Activated CD4-positive, CD25-positive, alpha-beta regulatory T cell treated with anti-CD3 and anti-CD28 coated beads, Interleukin-2, amount 50 U/mL, for 16 hours (primary cell): ENCODE measurements around the gene RNF141.

ENCODE experiments used
- DNase-seq: peaks from one replicate; pipeline ENCODE4 v3.0.0-alpha.2; 2020; ENCODE audit warnings: low read depth, low spot score

Gene RNF141

DNA sequence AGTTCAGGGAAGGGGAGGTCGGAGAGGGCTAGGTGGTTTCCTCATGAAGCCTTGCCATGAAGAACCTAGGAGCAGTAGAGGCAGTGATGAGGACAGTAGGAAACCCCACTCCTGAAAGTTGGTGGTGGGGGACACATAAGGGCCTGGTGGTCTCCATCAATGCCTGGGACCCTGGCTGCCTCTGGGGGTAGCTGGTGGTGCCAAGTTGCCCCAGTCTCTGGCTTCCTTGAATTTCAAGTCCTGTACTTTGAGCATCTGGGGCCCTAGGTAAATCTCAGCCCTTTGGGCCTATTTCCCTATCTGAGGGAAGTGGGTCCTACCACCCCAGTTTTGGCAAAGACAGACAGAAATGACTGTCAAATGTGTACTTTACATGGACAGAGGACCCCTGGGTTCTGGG, 57.8 kb downstream of the RNF141 start:
- DNase-seq, result no peak

DNA sequence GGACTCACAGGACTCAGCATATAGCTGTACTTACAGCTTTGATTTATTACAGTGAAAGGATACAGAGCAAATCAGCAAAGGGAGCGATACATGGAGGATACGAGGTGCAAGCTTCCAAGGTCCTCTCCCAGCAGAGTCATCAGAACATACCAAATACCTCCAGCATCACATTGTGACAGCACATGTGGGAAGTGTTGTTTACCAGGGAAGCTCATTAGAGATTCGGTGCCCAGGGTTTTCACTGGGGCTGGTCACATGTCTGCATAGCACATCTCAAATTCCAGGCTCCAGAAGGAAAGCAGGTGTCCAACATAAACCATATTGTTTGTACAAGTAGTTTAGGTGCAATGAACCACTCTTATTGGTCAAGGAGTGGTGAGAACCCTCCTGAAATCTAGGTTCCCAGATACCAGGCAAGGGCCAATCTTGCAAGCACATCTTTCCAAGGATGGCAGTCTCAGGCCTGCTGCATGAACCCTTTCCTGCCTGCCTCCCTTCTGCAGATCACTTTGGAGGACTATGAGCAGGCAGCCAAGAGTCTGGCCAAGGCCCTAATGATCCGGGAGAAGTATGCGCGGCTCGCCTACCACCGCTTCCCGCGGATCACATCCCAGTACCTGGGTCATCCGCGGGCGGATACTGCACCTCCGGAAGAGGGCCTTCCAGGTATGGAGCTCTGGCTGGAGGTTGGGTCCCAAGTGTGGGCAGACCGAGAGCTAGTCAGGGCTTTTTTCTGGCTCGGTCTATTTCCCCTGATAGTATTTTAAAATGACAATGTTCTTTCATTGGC, 59.2 kb downstream of the RNF141 start:
- DNase-seq, result no peak

DNA sequence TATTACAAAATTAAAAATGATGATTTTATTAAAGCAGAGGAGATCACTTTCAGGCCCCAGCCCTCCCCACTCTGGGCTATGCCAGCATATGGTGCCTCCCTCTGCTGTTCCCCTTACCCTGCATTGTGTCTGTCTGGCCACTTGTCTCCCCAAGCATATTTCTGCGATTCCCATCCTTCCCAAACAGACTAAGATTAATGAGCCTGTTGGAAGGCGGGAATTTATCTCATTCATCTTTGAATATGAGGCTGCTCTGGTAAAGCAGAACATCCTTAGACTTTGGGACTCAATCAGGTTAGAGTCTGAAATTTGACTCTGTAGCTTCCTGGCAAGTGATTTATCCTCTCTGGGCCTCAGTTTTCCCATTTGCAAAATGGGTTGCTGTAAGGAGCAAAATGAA, 60.2 kb downstream of the RNF141 start:
- DNase-seq, result no peak

DNA sequence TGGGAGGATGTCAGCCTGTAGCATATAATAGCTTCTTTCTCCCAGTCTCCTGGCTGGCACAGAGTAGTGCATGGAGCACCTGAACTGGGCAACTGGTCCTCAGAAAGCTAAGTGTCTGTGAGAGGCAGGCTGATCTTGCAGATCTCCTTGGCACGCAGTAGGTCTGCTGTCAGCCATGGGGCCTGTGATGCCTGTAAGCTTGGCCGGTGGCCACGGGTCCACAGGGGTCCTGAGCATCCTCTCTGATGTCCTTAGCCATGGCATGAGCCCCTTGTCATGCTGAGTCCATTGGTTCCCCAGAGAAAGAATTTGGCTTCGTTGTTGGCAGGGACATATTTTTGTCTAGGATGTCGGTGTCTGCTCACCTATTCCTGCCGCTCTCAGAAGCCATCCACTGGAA, 61.0 kb downstream of the RNF141 start:
- no peak for DNase-seq

DNA sequence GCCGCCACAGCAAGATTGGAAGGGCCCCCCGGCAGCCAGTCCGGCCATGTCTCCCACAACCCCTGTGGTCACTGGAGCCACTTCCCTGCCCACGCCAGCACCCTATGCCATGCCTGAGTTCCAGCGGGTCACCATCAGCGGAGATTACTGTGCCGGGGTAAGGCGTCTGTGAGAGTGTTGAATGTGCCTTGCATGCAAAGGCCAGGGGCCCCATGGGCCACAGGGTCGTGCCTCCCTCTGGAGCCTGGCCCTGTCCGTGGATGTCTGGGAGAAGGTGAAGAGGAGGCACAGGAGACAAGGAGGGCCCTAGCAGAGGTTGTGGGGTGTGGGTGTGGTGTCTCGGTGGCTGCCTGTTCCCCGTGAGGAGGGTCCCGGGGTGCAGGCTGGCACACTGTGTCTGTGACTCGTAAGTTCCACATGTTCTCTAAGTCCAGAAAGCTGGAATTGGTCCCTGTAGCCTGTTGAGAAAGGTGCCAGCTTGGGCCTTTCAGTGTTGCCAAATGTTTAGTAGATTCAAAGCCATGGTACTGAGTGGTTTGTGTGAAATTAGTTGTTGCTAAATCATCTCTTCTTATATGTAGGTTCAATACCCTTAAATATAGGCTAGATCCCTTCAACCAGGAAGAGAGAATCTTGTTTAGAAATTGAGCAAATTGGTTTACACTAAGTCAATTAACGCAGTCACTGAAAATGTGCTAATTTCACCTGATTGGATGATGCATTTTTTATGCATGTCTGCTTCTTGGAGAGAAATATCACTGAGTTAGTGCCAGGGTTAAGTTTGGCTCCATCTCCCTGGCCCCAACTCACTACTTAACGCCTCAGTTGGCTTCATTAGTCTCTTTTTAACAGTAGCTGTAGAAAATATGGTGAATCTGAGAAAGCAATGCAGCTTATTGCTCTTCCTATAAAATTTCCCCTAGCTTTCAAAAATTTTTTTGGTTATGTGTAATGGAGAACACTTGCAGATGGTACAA, 62.1 kb downstream of the RNF141 start:
- DNase-seq, result no peak

DNA sequence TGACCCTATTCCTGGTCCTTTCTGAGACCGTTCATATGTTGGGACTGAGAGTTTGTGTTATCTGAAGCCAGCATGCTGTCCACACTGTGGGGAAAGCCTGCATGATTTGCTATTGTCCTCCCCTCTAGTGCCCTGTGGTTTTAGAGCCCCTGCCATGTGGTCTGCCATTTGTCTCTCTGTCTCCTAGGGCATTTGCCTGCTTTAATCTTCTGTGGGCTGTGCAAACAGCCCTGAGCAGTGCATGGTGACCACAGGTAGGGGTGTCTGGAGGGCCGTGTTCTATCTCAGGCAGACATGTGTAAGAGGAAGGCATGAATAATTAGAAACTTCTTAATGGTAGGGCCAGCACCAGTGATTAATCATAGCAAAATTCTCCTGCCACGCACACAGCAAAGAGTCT, 62.9 kb downstream of the RNF141 start:
- DNase-seq, result no peak

DNA sequence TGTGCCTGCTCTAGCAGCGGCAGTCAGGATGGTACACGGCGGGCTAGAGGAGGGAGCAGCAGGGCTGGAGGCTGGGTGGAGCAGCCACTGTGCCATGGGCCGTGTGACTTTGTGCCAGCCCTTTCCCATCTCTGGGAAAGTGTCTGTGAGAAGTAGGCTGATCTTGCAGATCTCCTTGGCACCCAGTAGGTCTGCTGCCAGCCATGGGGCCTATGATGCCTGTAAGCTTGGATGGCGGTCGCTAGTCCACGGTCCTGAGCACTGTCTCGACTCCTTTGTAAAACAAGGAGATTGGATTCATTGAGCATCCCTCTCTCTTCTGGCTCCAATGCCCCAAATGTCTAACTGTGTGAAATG, 63.3 kb downstream of the RNF141 start:
- no peak for DNase-seq

DNA sequence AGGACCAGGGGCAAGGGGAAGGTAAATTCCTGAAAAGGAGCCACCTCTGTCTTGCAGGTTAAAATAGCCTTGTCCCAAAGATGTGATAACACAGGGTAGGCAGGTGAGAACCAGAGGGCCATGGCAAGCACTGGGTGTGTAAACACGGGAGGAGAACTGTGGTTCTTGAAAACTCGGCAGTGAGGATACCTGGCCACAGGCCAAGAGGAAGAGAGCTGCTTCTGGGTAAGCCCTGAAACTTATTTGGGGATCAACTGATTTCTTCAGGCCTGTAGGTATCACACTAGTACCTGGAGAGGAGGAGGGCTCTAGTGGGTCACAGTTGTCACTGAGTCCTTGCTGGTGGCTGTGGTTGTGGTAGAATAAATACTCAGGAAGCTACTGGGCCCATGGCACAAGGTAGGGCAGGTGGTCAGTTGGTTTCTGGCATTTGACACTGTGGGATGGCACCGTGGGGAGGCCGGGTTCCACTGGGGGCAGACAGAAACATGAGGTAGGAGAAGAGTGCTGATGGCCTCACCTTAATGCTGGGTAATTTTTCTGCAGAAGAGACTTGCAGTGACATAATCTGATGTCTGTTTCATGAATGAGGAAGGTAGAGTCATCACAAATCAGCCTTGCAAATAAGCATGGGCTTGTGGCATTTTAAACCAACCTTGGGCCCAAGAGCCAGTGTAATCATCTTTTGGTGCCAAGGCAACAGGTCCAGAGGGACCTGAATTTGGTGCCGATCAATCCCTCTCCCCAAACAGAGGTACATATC, 63.9 kb downstream of the RNF141 start:
- no peak for DNase-seq

DNA sequence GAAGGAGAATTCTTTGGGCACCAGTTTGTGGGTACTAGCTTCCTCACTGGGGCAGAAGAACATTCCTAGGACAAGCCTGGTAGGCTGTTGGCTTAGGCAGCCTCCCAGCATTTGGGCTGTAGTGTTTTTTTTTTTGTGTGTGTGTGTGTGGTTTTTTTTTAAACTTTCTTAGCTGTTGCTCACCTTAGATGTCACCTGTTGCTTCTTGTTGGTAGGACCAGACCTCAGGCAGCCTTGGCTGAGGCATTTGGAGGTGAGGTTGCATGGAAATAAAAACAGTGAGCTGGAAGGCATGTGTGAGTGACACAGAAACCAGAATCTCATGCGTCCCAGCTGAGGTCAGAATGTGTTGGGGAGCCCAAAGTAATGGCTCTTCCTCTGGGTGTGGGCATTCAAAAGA, 64.6 kb downstream of the RNF141 start:
- no peak for DNase-seq

DNA sequence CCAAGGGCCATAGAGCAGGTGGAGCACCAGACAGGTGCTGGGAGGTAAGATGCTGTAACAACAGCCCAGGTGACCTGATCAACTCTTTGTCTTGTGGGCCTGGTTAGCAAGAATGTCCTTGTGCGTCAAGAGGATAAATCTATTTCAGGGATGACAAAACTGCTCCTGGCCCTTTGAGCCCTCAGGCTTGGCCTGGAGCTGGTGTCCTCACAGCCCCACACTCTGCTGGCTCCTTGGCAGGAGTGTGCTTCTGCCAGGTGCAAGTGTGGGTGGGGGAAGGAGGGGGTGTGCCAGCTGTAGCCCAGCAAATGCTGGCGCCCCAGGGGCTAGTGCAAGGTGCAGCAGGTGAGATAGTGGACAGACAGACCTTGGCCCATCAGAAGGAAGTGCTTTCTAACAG, 66.4 kb downstream of the RNF141 start:
- no peak for DNase-seq

DNA sequence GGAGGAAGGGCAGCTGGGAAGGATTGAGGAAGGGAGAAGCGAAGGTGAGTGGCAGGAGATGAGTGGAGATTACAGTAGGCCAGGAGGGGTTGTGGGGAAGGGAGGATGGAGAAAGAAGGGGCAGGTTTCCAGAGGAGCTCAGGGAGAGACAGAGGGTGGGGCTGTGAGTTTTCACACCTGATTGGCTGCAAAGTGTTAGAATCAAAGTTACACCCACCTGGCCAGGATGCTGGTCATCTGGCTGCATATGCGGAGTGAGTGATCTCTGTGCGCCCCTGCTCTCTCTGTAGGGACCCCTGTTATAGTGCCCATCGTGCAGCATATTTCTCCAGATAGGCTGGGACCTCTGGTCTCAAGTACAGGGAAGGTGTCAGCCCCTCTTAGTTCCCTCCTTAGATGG, 67.6 kb downstream of the RNF141 start:
- no peak for DNase-seq

DNA sequence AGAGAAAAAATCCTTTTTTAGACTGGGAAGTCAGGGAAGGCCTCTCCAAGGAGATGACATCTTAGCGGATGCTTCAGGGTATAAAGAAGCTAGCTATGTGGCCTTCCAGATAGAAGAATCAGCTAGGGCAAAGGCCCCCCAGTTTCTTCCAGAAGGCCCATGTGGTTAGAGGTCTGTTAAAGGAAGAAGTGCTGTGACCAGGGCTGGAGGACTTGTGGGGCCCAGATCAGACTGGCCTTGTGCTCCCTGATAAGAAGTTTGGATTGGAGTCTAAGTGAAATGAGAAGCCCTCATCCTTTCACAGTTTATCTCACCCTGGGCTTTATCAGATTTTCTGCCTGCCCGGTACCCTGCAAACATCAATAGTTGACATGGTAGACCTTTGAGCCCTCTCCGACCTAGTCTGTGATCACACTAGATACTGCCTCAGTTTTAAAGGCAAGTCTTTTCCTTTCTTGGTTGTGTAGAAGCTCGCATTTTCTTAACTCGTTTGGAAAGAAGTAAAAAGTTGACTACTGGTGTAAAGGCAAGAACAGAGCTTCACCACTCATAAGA, 78.2 kb downstream of the RNF141 start:
- no peak for DNase-seq
